ENCODE results near the gene TMEM45A. TPM values are rescaled to one million over a fixed set of nuclear protein-coding genes. Genes with fewer than 3 reads are reported as not detected.

Gene TMEM45A
- total RNA-seq, 1 experiment from 2014 or later, result 10.1 TPM

- no peaks in the 10 kb centered on the region for H3K27me3 Mint-ChIP-seq (ENCODE audit: low read depth)
These were observed 23.8 kb downstream of the TMEM45A start for GRCh38 chr3:100516232-100516631.

More at GRCh38 chr3:100516232-100516631, 23.8 kb downstream of the TMEM45A start:
- Mint-ChIP-seq H3K4me3 (no peak overlapping the region), H3K4me1 (no peaks in the 10 kb centered on the region), H3K27ac (no peak overlapping the region), H3K9me3 (no peaks in the 10 kb centered on the region; a peak in 1 of 5 replicates), H3K36me3 (ENCODE audit: insufficient read depth in 1 of 3, low read depth in 3 of 3) (no peaks in the 10 kb centered on the region; a peak in 2 of 7 replicates)
- Histone ChIP-seq H3K4me2 (ENCODE audit: insufficient read depth, insufficient read length, low read length) (no peak overlapping the region), H3K27ac (ENCODE audit: insufficient read length, low read depth, low read length) (no peak overlapping the region), H3K23me2 (ENCODE audit: insufficient read length, low read depth, low read length, poor library complexity, severe bottlenecking) (no peaks in the 10 kb centered on the region), H3K4ac (ENCODE audit: low read depth, low read length) (no peak overlapping the region), H3K14ac (ENCODE audit: insufficient read depth, low read length) (no peak overlapping the region), H3T11ph (ENCODE audit: low read length) (no peak overlapping the region), H3K18ac (ENCODE audit: insufficient read length, low read depth, low read length) (no peak overlapping the region), H3K23ac (ENCODE audit: insufficient read length, low read depth, low read length) (no peak overlapping the region), H3K9ac (ENCODE audit: extremely low read depth, insufficient read length, low read length) (no peak overlapping the region), H2BK5ac (ENCODE audit: insufficient read length, low read length) (no peak overlapping the region), H2AK5ac (ENCODE audit: insufficient read length, low read length) (no peak overlapping the region), H3K56ac (ENCODE audit: insufficient read length, low read depth, low read length) (no peak overlapping the region), H3K9me3 (ENCODE audit: control insufficient read depth, low read depth, low read length) (no peaks in the 10 kb centered on the region), H3K79me1 (ENCODE audit: insufficient read depth, low read depth, low read length, poor library complexity, severe bottlenecking) (no peaks in the 10 kb centered on the region), H4K8ac (replicated peaks; ENCODE audit: insufficient read length, low read depth, low read length) (no peak overlapping the region), H2BK20ac (ENCODE audit: low read depth, low read length, poor library complexity, severe bottlenecking) (no peak overlapping the region), H4K20me1 (ENCODE audit: control insufficient read depth, insufficient read depth, insufficient read length) (no peaks in the 10 kb centered on the region), H2BK15ac (ENCODE audit: low read depth, low read length) (no peak overlapping the region), H4K91ac (ENCODE audit: insufficient read length, low read depth, low read length) (no peak overlapping the region), H2AFZ (ENCODE audit: low read length) (no peak overlapping the region), H3K4me1 (ENCODE audit: insufficient read depth, low read length) (no peaks in the 10 kb centered on the region), H4K5ac (ENCODE audit: insufficient read length, low read depth, low read length) (no peak overlapping the region), H2BK120ac (ENCODE audit: low read depth, low read length, poor library complexity, severe bottlenecking) (no peak overlapping the region), H3K27me3 (ENCODE audit: insufficient read depth, low read length) (no peaks in the 10 kb centered on the region), H2BK12ac (ENCODE audit: insufficient read length, low read depth, low read length) (no peak overlapping the region), H3K79me2 (ENCODE audit: insufficient read depth, low read length) (no peaks in the 10 kb centered on the region)
- 100% methylated on average over 2 of the region's 2 CpGs for WGBS (ENCODE audit: extremely low coverage, insufficient read length, low lambda C conversion rate)
- TF ChIP-seq CTCF (conservative IDR thresholded peaks at IDR 0.05), result no peak
- DNase-seq, result no peak
